Hepatic stellate cell (primary cell): ENCODE results near the gene TMCO4.
"Not testable (repeated sequence)": the region's sequence is repeated elsewhere in the genome, so short reads cannot be mapped to it uniquely, and the experiment has no call there.

ENCODE experiments used
- DNase-seq: peaks from one replicate; pipeline ENCODE4 v3.0.0; 2011; ENCODE audit warnings: low spot score

TMCO4 gene

DNA sequence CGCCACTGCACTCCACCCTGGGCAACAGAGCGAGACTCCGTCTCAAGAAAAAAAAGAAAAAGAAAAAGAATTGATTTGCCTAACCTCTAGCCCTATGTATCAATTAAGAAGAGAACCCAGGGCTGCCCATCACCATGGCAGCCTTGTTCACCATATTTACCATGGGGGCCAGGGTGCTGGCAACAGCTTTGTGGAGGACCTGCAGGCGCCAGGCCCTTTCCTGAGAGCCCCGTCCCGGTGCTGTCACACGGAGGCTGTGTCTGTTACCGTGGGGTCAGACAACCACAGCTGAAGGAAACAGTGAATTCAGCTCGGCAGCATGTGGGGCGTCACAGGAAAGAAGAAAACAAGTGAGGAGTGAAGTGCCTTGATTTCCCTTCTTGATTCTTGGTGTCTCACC is 162.1 kb downstream of the TMCO4 start:
- no peak for DNase-seq

DNA sequence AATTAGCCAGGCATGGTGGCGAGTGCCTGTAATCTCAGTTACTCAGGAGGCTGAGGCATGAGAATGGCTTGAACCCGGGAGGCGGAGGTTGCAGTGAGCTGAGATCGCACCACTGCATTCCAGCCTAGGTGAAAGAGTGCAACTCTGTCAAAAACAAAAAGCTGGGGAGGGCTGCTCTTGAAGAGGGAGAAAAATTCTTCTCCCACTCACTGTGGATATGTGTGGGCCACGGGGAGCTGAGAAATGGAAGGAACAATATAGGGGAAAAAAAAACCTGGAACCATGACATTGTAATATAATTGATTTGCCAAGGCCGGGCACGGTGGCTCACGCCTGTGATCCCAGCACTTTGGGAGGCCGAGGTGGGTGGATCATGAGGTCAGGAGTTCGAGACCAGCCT is 163.0 kb downstream of the TMCO4 start:
- not testable (repeated sequence) for DNase-seq

DNA sequence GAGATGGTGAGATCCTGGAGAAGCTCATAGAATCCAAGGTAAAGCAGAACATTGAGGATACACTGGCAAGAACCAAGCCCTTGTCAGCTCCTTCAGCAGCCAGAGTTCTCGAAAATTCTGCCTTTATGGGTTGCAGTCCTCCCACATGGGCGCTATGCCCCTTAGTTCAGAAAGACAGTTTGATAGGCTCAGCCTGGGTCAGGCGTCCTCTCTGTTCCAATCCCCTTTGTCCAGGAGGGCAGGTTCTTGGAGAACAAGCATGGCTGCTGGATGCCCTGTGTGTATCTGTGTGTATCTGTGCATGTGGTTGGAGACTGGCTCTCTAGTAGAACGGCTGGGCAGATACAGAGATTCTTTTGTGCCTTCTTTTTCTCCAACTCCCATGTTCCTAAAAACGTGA is 163.7 kb downstream of the TMCO4 start:
- no peak for DNase-seq

DNA sequence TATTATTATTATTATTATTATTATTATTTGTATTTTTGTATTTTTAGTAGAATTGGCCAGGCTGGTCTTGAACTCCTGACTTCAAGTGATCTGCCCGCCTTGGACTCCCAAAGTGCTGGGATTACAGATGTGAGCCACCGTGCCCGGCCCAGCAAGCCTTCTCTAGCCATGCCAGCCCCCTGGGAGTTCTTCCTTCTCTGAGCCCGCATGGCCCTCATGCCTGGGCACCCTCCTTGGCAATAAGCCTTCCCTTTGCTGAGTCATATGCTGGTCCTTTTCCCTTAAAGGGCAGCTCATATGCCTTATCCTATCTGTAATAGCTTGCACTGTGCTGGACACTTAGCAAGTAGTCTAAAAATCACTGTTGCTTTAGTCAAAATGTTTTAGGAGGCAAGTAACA is 164.1 kb downstream of the TMCO4 start:
- DNase-seq: no peak

DNA sequence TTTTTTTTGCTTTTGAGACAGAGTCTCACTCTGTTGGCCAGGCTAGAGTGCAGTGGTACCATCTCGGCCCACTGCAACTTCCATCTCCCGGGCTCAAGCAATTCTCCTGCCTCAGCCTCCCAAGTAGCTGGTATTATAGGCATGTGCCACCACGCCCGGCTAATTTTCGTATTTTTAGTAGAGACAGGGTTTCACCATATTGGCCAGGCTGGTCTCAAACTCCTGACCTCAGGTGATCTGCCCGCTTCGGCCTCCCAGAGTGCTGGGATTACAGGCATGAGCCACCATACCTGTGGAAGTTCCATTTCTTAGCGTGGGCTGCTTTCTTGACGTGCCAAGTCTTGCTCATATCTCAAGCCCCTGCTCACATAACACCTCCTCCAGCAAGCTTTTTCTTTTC is 164.7 kb downstream of the TMCO4 start:
- DNase-seq: not testable (repeated sequence)

DNA sequence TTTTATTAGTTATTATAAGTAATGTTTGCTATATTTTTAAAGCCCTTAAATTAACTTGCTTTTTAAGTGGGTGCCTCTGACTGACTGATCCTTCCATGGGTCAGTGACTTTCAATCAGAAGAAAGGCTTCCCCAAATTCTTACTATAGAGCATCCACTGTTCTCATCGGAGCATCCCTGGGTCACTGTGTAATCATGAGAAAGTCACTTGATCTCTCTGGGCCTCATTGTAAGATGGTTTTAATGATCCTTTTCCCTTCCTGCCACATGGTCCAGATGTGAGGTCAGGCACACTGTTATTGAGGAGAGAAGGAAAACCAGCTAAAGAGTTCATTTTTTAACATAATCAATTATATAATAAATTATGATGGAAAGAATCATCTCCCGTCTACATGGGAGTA is 166.6 kb downstream of the TMCO4 start:
- DNase-seq: no peak
